ENCODE measurements around the gene GRIN2C. TPM values are rescaled to one million over a fixed set of nuclear protein-coding genes. Genes with fewer than 3 reads are reported as not detected.

Gene GRIN2C
- total and polyA plus RNA-seq, 2 donors (not counting 1 experiment from before 2014, with no cell fraction given) = 0.01 to 0.50 TPM

GRCh38 chr17:74892013-74892841, 32.5 kb upstream of the GRIN2C start:
- Histone ChIP-seq H3K36me3 (ENCODE audit: control insufficient read depth, insufficient read depth, low read length) (no peaks in the 10 kb centered on the region), H3K4me1 (ENCODE audit: control insufficient read depth, extremely low read depth, insufficient read depth, low read length) (no peaks in the 10 kb centered on the region), H4K20me1 (ENCODE audit: control insufficient read depth, extremely low read depth, insufficient read depth, low read length) (no peaks in the 10 kb centered on the region), H3K79me2 (ENCODE audit: control insufficient read depth, insufficient read depth, low read length) (no peaks in the 10 kb centered on the region), H3K27me3 (ENCODE audit: control insufficient read depth, insufficient read depth, low read length) (peaks cover 34% of the 10 kb centered on the region), H3K4me2 (ENCODE audit: extremely low read depth, insufficient read depth, low read length) (no peak overlapping the region), H3K27ac (ENCODE audit: insufficient read depth, low read length) (no peak overlapping the region), H2AFZ (ENCODE audit: low read length) (no peak overlapping the region), H3K9ac (ENCODE audit: insufficient read depth, low read length) (no peak overlapping the region), H3K4me3 (replicated peaks in 1 of 4; ENCODE audit: control extremely low read depth in 1 of 4, insufficient read depth in 1 of 4, low read depth in 3 of 4, low read length in 4 of 4) (no peak overlapping the region), H3K9me3 (ENCODE audit: control insufficient read depth, insufficient read depth, low read depth, low read length) (no peaks in the 10 kb centered on the region)
- no peak for DNase-seq (ENCODE audit: low read depth in 2 of 2)
- TF ChIP-seq CTCF (conservative IDR thresholded peaks at IDR 0.05 in 1 of 2, IDR thresholded peaks at IDR 0.05 in 1 of 2; ENCODE audit: low read depth in 1 of 2, low read length in 2 of 2) (no peak), EZH2 (IDR thresholded peaks at IDR 0.05; ENCODE audit: low read length, missing control alignments) (peak; percentile 72)

GRCh38 chr17:74890554-74890953, 30.9 kb upstream of the GRIN2C start:
- DNase-seq (ENCODE audit: low read depth in 2 of 2) = no peak
- no peaks in the 10 kb centered on the region for H3K79me2 ChIP-seq (ENCODE audit: control insufficient read depth, insufficient read depth, low read length)
- H3K36me3 ChIP-seq (ENCODE audit: control insufficient read depth, insufficient read depth, low read length) = no peaks in the 10 kb centered on the region
- H3K27me3 ChIP-seq (ENCODE audit: control insufficient read depth, insufficient read depth, low read length) = peaks cover 30% of the 10 kb centered on the region
- no peak for TF ChIP-seq CTCF (conservative IDR thresholded peaks at IDR 0.05 in 1 of 2, IDR thresholded peaks at IDR 0.05 in 1 of 2; ENCODE audit: low read depth in 1 of 2, low read length in 2 of 2)
- TF ChIP-seq EZH2 (IDR thresholded peaks at IDR 0.05; ENCODE audit: low read length, missing control alignments) = no peak
- H4K20me1 ChIP-seq (ENCODE audit: control insufficient read depth, extremely low read depth, insufficient read depth, low read length) = no peaks in the 10 kb centered on the region
- no peak overlapping the region for H3K27ac ChIP-seq (ENCODE audit: insufficient read depth, low read length)
- H3K4me3 ChIP-seq (replicated peaks in 1 of 4; ENCODE audit: control extremely low read depth in 1 of 4, insufficient read depth in 1 of 4, low read depth in 3 of 4, low read length in 4 of 4) = no peak overlapping the region
- no peaks in the 10 kb centered on the region for H3K4me1 ChIP-seq (ENCODE audit: control insufficient read depth, extremely low read depth, insufficient read depth, low read length)
- H2AFZ ChIP-seq (ENCODE audit: low read length) = no peak overlapping the region
- no peak overlapping the region for H3K9ac ChIP-seq (ENCODE audit: insufficient read depth, low read length)
- no peak overlapping the region for H3K4me2 ChIP-seq (ENCODE audit: extremely low read depth, insufficient read depth, low read length)
- no peaks in the 10 kb centered on the region for H3K9me3 ChIP-seq (ENCODE audit: control insufficient read depth, insufficient read depth, low read depth, low read length)

GRCh38 chr17:74888469-74888868, 28.8 kb upstream of the GRIN2C start:
- TF ChIP-seq CTCF (conservative IDR thresholded peaks at IDR 0.05 in 1 of 2, IDR thresholded peaks at IDR 0.05 in 1 of 2; ENCODE audit: low read depth in 1 of 2, low read length in 2 of 2) (no peak), EZH2 (IDR thresholded peaks at IDR 0.05; ENCODE audit: low read length, missing control alignments) (no peak)
- H4K20me1 ChIP-seq (ENCODE audit: control insufficient read depth, extremely low read depth, insufficient read depth, low read length) = no peaks in the 10 kb centered on the region
- no peak overlapping the region for H3K9ac ChIP-seq (ENCODE audit: insufficient read depth, low read length)
- no peaks in the 10 kb centered on the region for H3K79me2 ChIP-seq (ENCODE audit: control insufficient read depth, insufficient read depth, low read length)
- H3K36me3 ChIP-seq (ENCODE audit: control insufficient read depth, insufficient read depth, low read length) = no peaks in the 10 kb centered on the region
- peaks cover 20% of the 10 kb centered on the region for H3K27me3 ChIP-seq (ENCODE audit: control insufficient read depth, insufficient read depth, low read length)
- H3K4me1 ChIP-seq (ENCODE audit: control insufficient read depth, extremely low read depth, insufficient read depth, low read length) = no peaks in the 10 kb centered on the region
- H2AFZ ChIP-seq (ENCODE audit: low read length) = no peak overlapping the region
- H3K9me3 ChIP-seq (ENCODE audit: control insufficient read depth, insufficient read depth, low read depth, low read length) = no peaks in the 10 kb centered on the region
- DNase-seq (ENCODE audit: low read depth in 2 of 2) = no peak
- no peak overlapping the region for H3K27ac ChIP-seq (ENCODE audit: insufficient read depth, low read length)
- no peak overlapping the region for H3K4me2 ChIP-seq (ENCODE audit: extremely low read depth, insufficient read depth, low read length)
- no peak overlapping the region for H3K4me3 ChIP-seq (replicated peaks in 1 of 4; ENCODE audit: control extremely low read depth in 1 of 4, insufficient read depth in 1 of 4, low read depth in 3 of 4, low read length in 4 of 4)
